SU-DHL-6 (cell line): ENCODE data around the gene ANKRD31.

Experiments
- H2AFZ ChIP-seq: fragments of 200-600 bp; sonication (generic); 2 replicates; pipeline ENCODE4 v1.6.1; 2014; ENCODE audit warnings: low read depth, mild to moderate bottlenecking, moderate library complexity, mixed read lengths, antibody characterized with exemption, low read length; ENCODE audit not compliant: severe bottlenecking
- H3F3A ChIP-seq: fragments of 200-600 bp; shearing (Covaris generic); 2 replicates; pipeline ENCODE4 v1.6.0; 2016; ENCODE audit warnings: antibody characterized with exemption, mild to moderate bottlenecking; ENCODE audit not compliant: insufficient read depth
- H3K27ac ChIP-seq: fragments of 200-600 bp; sonication (generic); 2 replicates; pipeline ENCODE4 v1.5.1; 2016; ENCODE audit warnings: low read depth, mild to moderate bottlenecking, low read length, moderate library complexity, mixed read lengths
- H3K27me3 ChIP-seq: fragments of 200-600 bp; sonication (generic), shearing (Covaris generic); 2 replicates; pipeline ENCODE4 v1.6.0; 2014; ENCODE audit warnings: mild to moderate bottlenecking, low read length
- H3K36me3 ChIP-seq: fragments of 200-600 bp; sonication (generic); 2 replicates; pipeline ENCODE4 v1.6.1; 2014; ENCODE audit warnings: mild to moderate bottlenecking, low read length, mixed read lengths
- H3K4me2 ChIP-seq: fragments of 300-600, 200-600 bp; shearing (Covaris generic), sonication (generic); 2 replicates; pipeline ENCODE4 v1.6.0; 2014; ENCODE audit warnings: low read length, low read depth, mild to moderate bottlenecking; ENCODE audit not compliant: poor library complexity, severe bottlenecking
- H3K4me3 ChIP-seq: fragments of 200-600 bp; sonication (generic); 2 replicates; pipeline ENCODE4 v1.5.1; 2014; ENCODE audit warnings: antibody characterized with exemption, low read length, mild to moderate bottlenecking, mixed read lengths; ENCODE audit not compliant: insufficient read depth, poor library complexity, severe bottlenecking
- H3K79me2 ChIP-seq: fragments of 200-600 bp; sonication (generic); 2 replicates; pipeline ENCODE4 v1.6.1; 2014; ENCODE audit warnings: mild to moderate bottlenecking, low read length, moderate library complexity; ENCODE audit not compliant: insufficient read depth
- H3K9ac ChIP-seq: fragments of 200-600 bp; sonication (generic); 2 replicates; pipeline ENCODE4 v1.7.0; 2014; ENCODE audit warnings: mild to moderate bottlenecking, low read length
- H3K9me2 ChIP-seq: fragments of 200-600 bp; sonication (generic); replicated peaks from 2 replicates; pipeline ENCODE4 v1.6.1; 2014; ENCODE audit warnings: low read length; ENCODE audit not compliant: insufficient read depth
- H3K9me3 ChIP-seq: fragments of 200-600 bp; sonication (generic); 2 replicates; pipeline ENCODE4 v1.6.1; 2014; ENCODE audit warnings: low read length, mixed read lengths; ENCODE audit not compliant: insufficient read depth
- H4K20me1 ChIP-seq: fragments of 200-600 bp; sonication (generic); 2 replicates; pipeline ENCODE4 v1.6.1; 2014; ENCODE audit warnings: low read depth, mild to moderate bottlenecking, antibody characterized with exemption, low read length, moderate library complexity, mixed read lengths
- EZH2phosphoT487 ChIP-seq: fragments of 200-600 bp; sonication (generic), shearing (Covaris generic); conservative IDR thresholded peaks from 2 replicates; pipeline ENCODE4 v1.6.1; 2018; ENCODE audit warnings: mild to moderate bottlenecking, antibody characterized with exemption, low read length, moderate library complexity, mixed read lengths
- TF ChIP-seq, protein P1 (sequence below): fragments of 200-600 bp; sonication (generic); IDR thresholded peaks from one replicate; pipeline ENCODE4 v1.5.1; 2017; ENCODE audit warnings: antibody characterized with exemption, mild to moderate bottlenecking, low read length, moderate library complexity; ENCODE audit not compliant: insufficient read depth, poor library complexity, severe bottlenecking

Gene ANKRD31

DNA sequence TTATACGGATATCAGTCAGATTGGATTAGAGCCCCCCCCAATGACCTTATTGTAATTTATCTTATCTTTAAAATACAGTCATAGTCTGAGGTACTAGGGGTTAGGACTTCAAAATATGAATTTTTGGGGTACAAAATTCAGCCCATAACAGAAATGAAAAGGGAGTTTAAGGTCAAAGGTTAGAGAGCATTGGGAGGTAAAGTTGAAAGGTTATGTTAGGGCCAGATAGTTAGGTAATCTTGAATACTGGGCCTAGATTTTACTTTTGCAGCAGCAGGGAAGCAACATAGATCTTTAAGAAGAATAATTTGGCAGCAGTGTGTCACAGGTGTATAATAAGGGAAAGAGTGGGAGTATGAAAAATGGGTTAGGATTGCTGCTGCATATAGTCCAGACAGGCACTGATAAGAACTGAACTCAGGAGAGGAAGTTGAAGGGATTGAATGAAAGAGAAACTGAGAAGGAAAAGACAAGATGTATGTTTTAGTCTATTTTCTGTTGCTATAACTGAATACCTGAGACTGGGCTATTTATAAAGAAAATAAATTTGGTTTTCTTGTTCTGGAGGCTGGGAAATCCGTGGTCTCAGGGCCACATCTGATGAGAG is 173.7 kb downstream of the ANKRD31 start:
- no peaks in the 10 kb centered on the region for H4K20me1 ChIP-seq
- no peak overlapping the region for H3K9ac ChIP-seq
- H3K9me2 ChIP-seq, result no peaks in the 10 kb centered on the region
- no peaks in the 10 kb centered on the region for H3K27me3 ChIP-seq
- H3K36me3 ChIP-seq, result no peaks in the 10 kb centered on the region
- no peak overlapping the region for H3K27ac ChIP-seq
- H3F3A ChIP-seq, result no peaks in the 10 kb centered on the region
- H3K79me2 ChIP-seq, result no peaks in the 10 kb centered on the region
- no peak overlapping the region for H3K4me2 ChIP-seq
- TF ChIP-seq, protein P1, sequence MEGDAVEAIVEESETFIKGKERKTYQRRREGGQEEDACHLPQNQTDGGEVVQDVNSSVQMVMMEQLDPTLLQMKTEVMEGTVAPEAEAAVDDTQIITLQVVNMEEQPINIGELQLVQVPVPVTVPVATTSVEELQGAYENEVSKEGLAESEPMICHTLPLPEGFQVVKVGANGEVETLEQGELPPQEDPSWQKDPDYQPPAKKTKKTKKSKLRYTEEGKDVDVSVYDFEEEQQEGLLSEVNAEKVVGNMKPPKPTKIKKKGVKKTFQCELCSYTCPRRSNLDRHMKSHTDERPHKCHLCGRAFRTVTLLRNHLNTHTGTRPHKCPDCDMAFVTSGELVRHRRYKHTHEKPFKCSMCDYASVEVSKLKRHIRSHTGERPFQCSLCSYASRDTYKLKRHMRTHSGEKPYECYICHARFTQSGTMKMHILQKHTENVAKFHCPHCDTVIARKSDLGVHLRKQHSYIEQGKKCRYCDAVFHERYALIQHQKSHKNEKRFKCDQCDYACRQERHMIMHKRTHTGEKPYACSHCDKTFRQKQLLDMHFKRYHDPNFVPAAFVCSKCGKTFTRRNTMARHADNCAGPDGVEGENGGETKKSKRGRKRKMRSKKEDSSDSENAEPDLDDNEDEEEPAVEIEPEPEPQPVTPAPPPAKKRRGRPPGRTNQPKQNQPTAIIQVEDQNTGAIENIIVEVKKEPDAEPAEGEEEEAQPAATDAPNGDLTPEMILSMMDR, result no peak
- no peak for TF ChIP-seq EZH2phosphoT487
- H2AFZ ChIP-seq, result no peak overlapping the region
- H3K4me3 ChIP-seq, result no peak overlapping the region
- H3K9me3 ChIP-seq, result no peaks in the 10 kb centered on the region

DNA sequence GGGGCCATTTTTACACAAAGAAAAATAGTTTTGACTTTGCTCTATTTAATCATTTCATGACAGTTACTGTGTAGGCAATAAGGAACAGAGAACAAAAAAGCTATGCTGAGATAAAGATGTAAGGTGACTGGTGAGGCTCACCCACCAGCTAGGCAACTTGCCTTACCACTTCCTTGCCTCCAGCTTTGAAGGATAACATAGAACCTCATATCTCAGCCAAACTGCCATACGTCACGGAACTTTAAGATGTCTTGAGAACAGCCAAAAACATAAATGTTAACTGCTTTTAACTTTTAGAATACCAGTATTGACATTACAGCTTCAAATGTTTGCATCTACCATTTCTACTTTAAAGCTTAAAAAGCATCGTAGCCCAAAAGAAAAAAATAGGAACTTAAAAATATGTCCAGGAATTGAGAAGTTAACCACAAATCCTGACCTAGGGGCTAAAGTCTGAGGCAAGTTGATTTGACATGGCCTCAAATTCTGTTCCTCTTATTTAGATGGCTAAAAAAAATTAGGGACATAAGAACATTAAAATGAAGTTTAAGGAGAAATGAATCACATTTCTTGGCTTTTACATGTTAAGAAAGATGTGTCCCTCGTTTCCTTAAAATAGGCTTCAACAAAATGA is 176.6 kb downstream of the ANKRD31 start:
- H3K9me2 ChIP-seq, result no peaks in the 10 kb centered on the region
- H4K20me1 ChIP-seq, result no peaks in the 10 kb centered on the region
- no peak overlapping the region for H3K4me2 ChIP-seq
- TF ChIP-seq EZH2phosphoT487, result no peak
- no peak overlapping the region for H3K4me3 ChIP-seq
- H3K27me3 ChIP-seq, result no peaks in the 10 kb centered on the region
- no peaks in the 10 kb centered on the region for H3K79me2 ChIP-seq
- no peaks in the 10 kb centered on the region for H3F3A ChIP-seq
- H3K36me3 ChIP-seq, result no peaks in the 10 kb centered on the region
- no peak overlapping the region for H3K9ac ChIP-seq
- H3K9me3 ChIP-seq, result no peaks in the 10 kb centered on the region
- no peak overlapping the region for H3K27ac ChIP-seq
- H2AFZ ChIP-seq, result no peak overlapping the region

DNA sequence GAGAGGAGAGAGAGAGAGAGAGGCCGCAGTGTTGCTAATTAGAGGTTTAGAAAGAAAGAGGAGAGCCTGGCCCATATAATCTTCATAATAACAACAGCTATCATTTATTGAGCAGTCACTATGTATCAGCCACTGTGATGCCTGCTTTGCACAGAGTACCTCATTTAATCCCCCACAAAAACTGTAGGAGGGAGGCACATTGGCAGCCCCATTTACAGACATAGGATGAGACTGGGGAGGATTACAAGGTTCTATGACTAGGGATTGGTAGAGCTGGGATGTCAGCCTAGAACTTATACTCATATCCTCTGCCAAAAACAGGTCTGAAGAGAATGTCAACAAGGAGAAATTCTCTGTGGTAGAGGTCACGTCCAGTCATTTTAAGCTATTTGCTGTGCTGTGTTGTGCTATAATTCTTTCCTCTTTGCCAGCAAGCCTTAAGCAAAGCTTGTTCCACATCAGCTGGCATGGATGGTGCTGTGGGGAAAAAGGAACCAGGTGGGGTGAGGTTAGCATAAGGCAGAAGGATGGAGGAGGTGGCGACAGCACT is 177.6 kb downstream of the ANKRD31 start:
- Histone ChIP-seq H3K9me2 (no peaks in the 10 kb centered on the region), H3K27me3 (no peaks in the 10 kb centered on the region), H3K4me2 (no peak overlapping the region), H3K9ac (no peak overlapping the region), H3K27ac (no peak overlapping the region), H4K20me1 (no peaks in the 10 kb centered on the region), H3K79me2 (no peaks in the 10 kb centered on the region), H3K4me3 (no peak overlapping the region), H2AFZ (no peak overlapping the region), H3F3A (no peaks in the 10 kb centered on the region), H3K36me3 (no peaks in the 10 kb centered on the region), H3K9me3 (no peaks in the 10 kb centered on the region)
- no peak for TF ChIP-seq EZH2phosphoT487

DNA sequence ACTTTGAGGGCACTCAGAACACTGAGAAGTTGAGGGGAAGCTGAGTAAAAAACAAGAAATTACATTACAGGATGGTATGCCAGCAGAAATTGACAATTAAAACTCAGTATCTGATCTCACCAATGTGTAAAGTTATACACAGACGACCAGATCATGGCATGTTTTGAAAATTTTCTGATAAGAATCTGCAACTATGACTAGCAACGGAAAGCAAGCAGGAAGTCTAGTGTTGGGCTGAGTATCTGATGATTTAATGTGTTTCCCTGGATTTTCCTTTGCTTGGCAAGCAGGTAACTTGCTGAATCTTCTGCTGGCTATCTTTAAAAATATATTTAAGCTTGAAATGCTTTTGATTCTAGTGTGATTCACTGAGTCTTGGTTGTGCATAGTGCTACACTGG is 179.1 kb downstream of the ANKRD31 start:
- no peaks in the 10 kb centered on the region for H3K36me3 ChIP-seq
- no peak overlapping the region for H3K4me3 ChIP-seq
- no peak overlapping the region for H3K9ac ChIP-seq
- H3K9me2 ChIP-seq, result no peaks in the 10 kb centered on the region
- no peak overlapping the region for H2AFZ ChIP-seq
- H3K4me2 ChIP-seq, result no peak overlapping the region
- no peak overlapping the region for H3K27ac ChIP-seq
- no peaks in the 10 kb centered on the region for H3F3A ChIP-seq
- H4K20me1 ChIP-seq, result no peaks in the 10 kb centered on the region
- H3K9me3 ChIP-seq, result no peaks in the 10 kb centered on the region
- H3K79me2 ChIP-seq, result no peaks in the 10 kb centered on the region
- H3K27me3 ChIP-seq, result no peaks in the 10 kb centered on the region
- no peak for TF ChIP-seq EZH2phosphoT487
- TF ChIP-seq, protein P1, result no peak
